MCF 10A (cell line): ENCODE measurements around the gene ARHGEF25. TPM values are rescaled to one million over a fixed set of nuclear protein-coding genes. Genes with fewer than 3 reads are reported as not detected.
"Not testable (repeated sequence)": the region's sequence is repeated elsewhere in the genome, so short reads cannot be mapped to it uniquely, and the experiment has no call there.

Source experiments
- BruUV-seq: library from RNA; stranded (reverse); fragments of 400-500 nt; replicated peaks from 2 replicates; lab custom pipeline; 2021; lab: Mats Ljungman, UMichigan
- CTCF ChIA-PET: fragments of 300-600 bp; sonication (Branson Sonifier 250); formaldehyde crosslinking; extraction: SDS; loops from one replicate; lab custom pipeline; 2021; ENCODE audit warnings: antibody characterized with exemption, inconsistent platforms; lab: Yijun Ruan, JAX
- POLR2A ChIA-PET: fragments of 300-600, 350-650 bp; sonication (Branson Sonifier 250); formaldehyde crosslinking; extraction: SDS; loops from one replicate; lab custom pipeline; 2020; ENCODE audit warnings: antibody characterized with exemption, inconsistent platforms; lab: Yijun Ruan, JAX
- DNase-seq: peaks from one replicate; pipeline ENCODE4 v3.0.0-alpha.2; 2018; ENCODE audit not compliant: unreplicated experiment
- H3K27ac Mint-ChIP-seq: one replicate; pipeline ENCODE4 v1.8.0; 2022; ENCODE audit warnings: mild to moderate bottlenecking, low read depth, mixed read lengths; ENCODE audit not compliant: unreplicated experiment
- H3K27me3 Mint-ChIP-seq: one replicate; pipeline ENCODE4 v1.8.0; 2022; ENCODE audit warnings: mixed read lengths; ENCODE audit not compliant: insufficient read depth, unreplicated experiment
- H3K36me3 Mint-ChIP-seq: one replicate; pipeline ENCODE4 v1.8.0; 2022; ENCODE audit warnings: mild to moderate bottlenecking, moderate library complexity, mixed read lengths; ENCODE audit not compliant: insufficient read depth, unreplicated experiment
- H3K4me1 Mint-ChIP-seq: one replicate; pipeline ENCODE4 v1.8.0; 2022; ENCODE audit warnings: mixed read lengths; ENCODE audit not compliant: insufficient read depth, unreplicated experiment
- H3K4me3 Mint-ChIP-seq: one replicate; pipeline ENCODE4 v1.8.0; 2022; ENCODE audit warnings: mild to moderate bottlenecking, moderate library complexity, mixed read lengths; ENCODE audit not compliant: unreplicated experiment
- H3K9me3 Mint-ChIP-seq: one replicate; pipeline ENCODE4 v1.8.0; 2022; ENCODE audit warnings: mixed read lengths; ENCODE audit not compliant: unreplicated experiment
- intact Hi-C: fragments of 100-400 bp; cut with micrococcal nuclease; formaldehyde crosslinking; loops from 2 replicates; pipeline ENCODE4 v1.14.1; 2022
- total RNA-seq: library from RNA; stranded (reverse); gene quantifications from 2 replicates; pipeline ENCODE4 v1.2.3, GENCODE V29; 2022
- TF ChIP-seq, protein P1 (sequence below): fragments of 200-600 bp; IDR thresholded peaks from one replicate; pipeline ENCODE4 v1.8.0; 2022; ENCODE audit warnings: antibody characterized with exemption, mild to moderate bottlenecking; ENCODE audit not compliant: unreplicated experiment

The ARHGEF25 gene
- total RNA-seq, 1 experiment from 2014 or later, result 0.37 TPM

DNA sequence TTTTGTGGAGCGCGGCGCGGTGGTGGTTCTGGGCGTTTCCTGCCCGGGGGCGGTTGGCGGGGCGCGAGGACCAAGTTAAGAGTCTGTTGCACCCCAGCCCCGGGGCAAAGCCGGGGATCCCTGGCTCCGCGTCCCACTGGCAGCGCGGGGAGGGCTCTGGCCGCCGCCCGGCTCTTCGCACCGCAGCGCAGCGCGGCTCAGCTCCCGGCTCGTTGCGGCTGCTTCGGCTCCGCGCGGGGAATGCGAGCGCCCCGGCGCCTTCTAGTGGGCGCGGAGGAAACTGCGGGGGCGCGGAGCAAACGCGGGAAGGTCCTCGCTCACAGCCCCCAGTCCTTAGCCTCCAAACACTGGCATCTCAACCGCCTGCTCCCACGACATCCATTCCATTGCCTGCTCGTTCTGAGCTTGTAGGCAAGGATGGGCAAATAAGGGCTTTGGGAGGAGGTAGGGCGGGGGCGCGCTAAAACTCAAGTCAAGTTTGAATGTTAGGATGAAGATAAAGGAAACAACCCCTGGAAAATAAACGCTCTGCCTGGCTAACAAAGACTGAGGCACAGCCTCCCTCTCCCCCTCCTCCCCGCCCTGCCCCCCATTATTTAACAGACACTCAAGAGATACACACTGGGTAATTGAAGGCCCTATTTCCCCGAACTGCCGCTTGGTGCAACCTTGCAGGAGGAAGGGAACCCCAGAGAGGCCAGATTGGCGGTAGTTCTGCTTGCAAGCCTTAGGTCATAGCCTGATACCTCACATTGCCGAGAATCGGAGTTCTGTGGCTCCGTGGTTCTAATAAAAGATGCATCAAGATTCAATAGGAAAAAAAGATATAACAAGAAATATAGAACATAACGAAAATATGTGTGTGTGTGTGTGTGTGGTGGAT lies 22.0 kb downstream of the ARHGEF25 start, which contains the start of gene B4GALNT1:
Gene B4GALNT1, minus strand, starts transcription at position 244 of the 883 bp plus-strand sequence. CDS start 1,069 bp downstream, outside the sequence.
- TF ChIP-seq, protein P1, sequence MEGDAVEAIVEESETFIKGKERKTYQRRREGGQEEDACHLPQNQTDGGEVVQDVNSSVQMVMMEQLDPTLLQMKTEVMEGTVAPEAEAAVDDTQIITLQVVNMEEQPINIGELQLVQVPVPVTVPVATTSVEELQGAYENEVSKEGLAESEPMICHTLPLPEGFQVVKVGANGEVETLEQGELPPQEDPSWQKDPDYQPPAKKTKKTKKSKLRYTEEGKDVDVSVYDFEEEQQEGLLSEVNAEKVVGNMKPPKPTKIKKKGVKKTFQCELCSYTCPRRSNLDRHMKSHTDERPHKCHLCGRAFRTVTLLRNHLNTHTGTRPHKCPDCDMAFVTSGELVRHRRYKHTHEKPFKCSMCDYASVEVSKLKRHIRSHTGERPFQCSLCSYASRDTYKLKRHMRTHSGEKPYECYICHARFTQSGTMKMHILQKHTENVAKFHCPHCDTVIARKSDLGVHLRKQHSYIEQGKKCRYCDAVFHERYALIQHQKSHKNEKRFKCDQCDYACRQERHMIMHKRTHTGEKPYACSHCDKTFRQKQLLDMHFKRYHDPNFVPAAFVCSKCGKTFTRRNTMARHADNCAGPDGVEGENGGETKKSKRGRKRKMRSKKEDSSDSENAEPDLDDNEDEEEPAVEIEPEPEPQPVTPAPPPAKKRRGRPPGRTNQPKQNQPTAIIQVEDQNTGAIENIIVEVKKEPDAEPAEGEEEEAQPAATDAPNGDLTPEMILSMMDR, result peak; percentile 84
- POLR2A ChIA-PET, result interaction anchor here (1.1 kb wide), 1 partner anchor 61 kb away, joined by 5 read pairs; the partner anchor contains the start of gene OS9

DNA sequence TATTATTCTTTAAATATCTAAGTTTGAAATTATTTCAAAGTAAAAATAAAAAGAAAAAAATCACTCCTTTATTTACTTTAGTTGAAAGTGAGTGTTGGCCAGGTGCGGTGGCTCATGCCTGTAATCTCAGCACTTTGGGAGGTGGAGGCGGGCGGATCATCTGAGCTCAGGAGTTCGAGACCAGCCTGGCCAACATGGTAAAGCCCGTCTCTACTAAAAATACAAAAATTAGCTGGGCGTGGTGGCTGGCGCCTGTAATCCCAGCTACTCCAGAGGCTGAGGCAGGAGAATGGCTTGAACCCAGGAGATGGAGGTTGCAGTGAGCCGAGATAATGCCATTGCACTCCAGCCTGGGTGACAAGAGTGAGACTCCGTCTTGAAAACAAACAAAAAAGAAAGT lies 25.5 kb downstream of the ARHGEF25 start:
- intact Hi-C loops, H3K36me3 Mint-ChIP-seq, DNase-seq, H3K4me3 Mint-ChIP-seq, BruUV-seq, H3K27ac Mint-ChIP-seq, H3K9me3 Mint-ChIP-seq, H3K4me1 Mint-ChIP-seq: not testable (repeated sequence)
- ChIA-PET POLR2A (interaction anchor here (1.0 kb wide), 2 partner anchors 19 to 61 kb away, joined by 3 to 6 read pairs; no protein-coding TSS in a partner anchor), CTCF (interaction anchor here (0.6 to 4.2 kb wide), 6 partner anchors 16 to 165 kb away, joined by 3 to 18 read pairs (median 4); no protein-coding TSS in a partner anchor)
- peaks cover 24% of the 10 kb centered on the region for H3K27me3 Mint-ChIP-seq

More for the DNA sequence above, 22.0 kb downstream of the ARHGEF25 start, which contains the start of gene B4GALNT1:
- intact Hi-C loops, result no loop called here
- no TSS peak for BruUV-seq
- H3K4me1 Mint-ChIP-seq, result peaks cover 5% of the 10 kb centered on the region
- no peaks in the 10 kb centered on the region for H3K36me3 Mint-ChIP-seq
- CTCF ChIA-PET, result interaction anchor here (0.6 to 3.1 kb wide), 23 partner anchors 9 to 254 kb away, joined by 3 to 26 read pairs (median 4); partner anchors contain the start of genes ARHGEF25 and OS9
- DNase-seq, result peak; percentile 58
- no peaks in the 10 kb centered on the region for H3K27me3 Mint-ChIP-seq
- peak within 1 kb of the TSS; percentile 52 for H3K4me3 Mint-ChIP-seq
- H3K9me3 Mint-ChIP-seq, result no peaks in the 10 kb centered on the region
- H3K27ac Mint-ChIP-seq, result no peak within 1 kb of the TSS

DNA sequence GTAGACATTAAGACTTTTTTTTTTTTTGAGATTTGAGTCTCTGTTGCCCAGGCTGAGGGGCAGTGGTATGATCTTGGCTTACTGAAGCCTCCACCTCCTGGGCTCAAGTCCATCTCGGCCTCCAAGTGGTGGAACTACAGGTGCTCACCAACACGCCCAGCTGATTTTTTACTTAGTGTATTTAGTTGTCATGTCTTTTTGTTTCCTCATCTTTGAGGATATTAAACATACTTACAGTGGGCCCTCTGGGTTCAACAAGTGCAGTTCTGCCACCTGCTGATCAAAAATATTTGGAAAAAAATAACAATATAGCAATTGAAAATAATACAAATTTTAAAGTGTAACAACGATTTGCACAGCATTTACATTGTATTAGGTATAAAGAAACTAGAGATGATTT lies 26.1 kb downstream of the ARHGEF25 start:
- TF ChIP-seq, protein P1, result no peak
- Mint-ChIP-seq H3K27ac (no peak overlapping the region), H3K4me1 (peaks cover 5% of the 10 kb centered on the region), H3K4me3 (no peak overlapping the region), H3K27me3 (peaks cover 31% of the 10 kb centered on the region), H3K9me3 (no peaks in the 10 kb centered on the region), H3K36me3 (no peaks in the 10 kb centered on the region)
- intact Hi-C loops, result no loop called here
- no peak for DNase-seq
- CTCF ChIA-PET, result interaction anchor here (0.6 to 4.2 kb wide), 4 partner anchors 55 to 165 kb away, joined by 3 to 18 read pairs (median 4); no protein-coding TSS in a partner anchor
- POLR2A ChIA-PET, result interaction anchor here (1.0 to 1.9 kb wide), 2 partner anchors 18 to 20 kb away, joined by 3 to 4 read pairs; no protein-coding TSS in a partner anchor
- BruUV-seq, result no TSS peak

DNA sequence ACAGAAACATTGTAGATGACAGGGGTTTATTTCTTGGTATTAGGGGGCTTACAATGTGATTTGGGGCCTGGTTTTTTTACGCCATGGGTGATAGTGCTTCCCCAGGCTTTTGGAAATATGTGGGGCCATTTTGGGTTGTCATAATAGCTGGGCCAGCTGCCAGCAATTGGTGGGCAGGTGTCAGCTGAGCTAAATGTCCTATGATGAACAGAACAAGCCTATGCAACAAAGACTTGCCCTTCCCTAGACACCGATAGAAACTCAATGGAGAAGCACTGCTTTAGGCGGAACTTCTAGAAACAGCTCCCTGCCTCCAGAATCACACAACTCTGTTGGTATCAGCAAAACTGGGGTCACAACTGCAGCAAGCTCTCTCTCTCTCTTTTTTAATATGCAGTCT lies 26.9 kb downstream of the ARHGEF25 start:
- Mint-ChIP-seq H3K36me3 (no peaks in the 10 kb centered on the region), H3K9me3 (no peaks in the 10 kb centered on the region), H3K4me1 (peaks cover 5% of the 10 kb centered on the region), H3K27ac (no peak overlapping the region), H3K4me3 (no peak overlapping the region), H3K27me3 (peaks cover 31% of the 10 kb centered on the region)
- ChIA-PET CTCF (interaction anchor here (1.1 to 4.2 kb wide), 3 partner anchors 47 to 85 kb away, joined by 3 to 18 read pairs (median 4); partner anchors contain the start of gene PIP4K2C), POLR2A (interaction anchor here (1.1 to 1.9 kb wide), 2 partner anchors 19 to 55 kb away, joined by 4 read pairs; partner anchors contain the start of gene OS9)
- BruUV-seq, result no TSS peak
- no peak for DNase-seq
- TF ChIP-seq, protein P1, result no peak
- intact Hi-C loops, result no loop called here
